B cell (primary cell): ENCODE data around the gene C1QTNF6. TPM values are rescaled to one million over a fixed set of nuclear protein-coding genes. Genes with fewer than 3 reads are reported as not detected.

ENCODE experiments used
- ATAC-seq: fragments of 200-7000 bp; cut with Tn5 transposase; one replicate; pipeline ENCODE4 v1.10.0; 2021; ENCODE audit warnings: low read depth, mild to moderate bottlenecking, moderate number of reproducible peaks, moderate library complexity
- CTCF ChIA-PET: fragments of 350-600 bp; sonication (Branson Sonifier 250); formaldehyde crosslinking; loops from one replicate; lab custom pipeline; 2021; ENCODE audit warnings: antibody characterized with exemption, inconsistent platforms; lab: Charles Lee
- POLR2A ChIA-PET: fragments of 350-600 bp; sonication (Branson Sonifier 250); formaldehyde crosslinking; loops from one replicate; lab custom pipeline; 2021; ENCODE audit warnings: antibody characterized with exemption; lab: Charles Lee
- DNase-seq: peaks from one replicate; pipeline ENCODE4 v3.0.0; 2013
- H2AFZ ChIP-seq: 2 replicates; pipeline ENCODE4 v1.6.1; 2012; ENCODE audit warnings: mild to moderate bottlenecking, low read depth, low read length; ENCODE audit not compliant: insufficient read depth, poor library complexity, severe bottlenecking
- H3K27ac ChIP-seq, 2 donors: 1 replicate in 1 of 2; 2 replicates in 1 of 2; pipeline ENCODE4 v1.5.1; 2012 to 2013; ENCODE audit warnings: low read length in 2 of 2, mild to moderate bottlenecking in 2 of 2, moderate library complexity in 1 of 2
- H3K27me3 ChIP-seq, 4 experiments: fragments of 200-600 bp in 1 of 4; sonication (generic) in 1 of 4; replicated peaks in 1 of 4; 1 replicate in 2 of 4; 2 replicates in 2 of 4; pipeline versions ENCODE4 v1.6.1 to v1.7.0; 2013 to 2016; ENCODE audit warnings: low read length in 3 of 4, mild to moderate bottlenecking in 2 of 4, mixed read lengths in 1 of 4, moderate library complexity in 1 of 4; ENCODE audit not compliant: insufficient read depth in 4 of 4, control insufficient read depth in 3 of 4; ENCODE audit errors: control extremely low read depth in 1 of 4
- H3K36me3 ChIP-seq, 2 experiments: replicated peaks in 1 of 2; 1 replicate in 1 of 2; 2 replicates in 1 of 2; pipeline versions ENCODE4 v1.6.1 to v1.7.1; 2013; ENCODE audit warnings: low read length in 1 of 2; ENCODE audit not compliant: insufficient read depth in 2 of 2, control insufficient read depth in 1 of 2; ENCODE audit errors: control extremely low read depth in 1 of 2, extremely low read depth in 1 of 2
- H3K4me1 ChIP-seq, 2 donors: fragments of 200-600 bp in 1 of 2; sonication (generic) in 1 of 2; 1 replicate in 1 of 2; 2 replicates in 1 of 2; pipeline versions ENCODE4 v1.5.1 to v1.6.1; 2013 to 2017; ENCODE audit warnings: low read length in 2 of 2; ENCODE audit not compliant: control insufficient read depth in 2 of 2, insufficient read depth in 2 of 2
- H3K4me2 ChIP-seq: replicated peaks from 2 replicates; pipeline ENCODE3; 2012; ENCODE audit warnings: mild to moderate bottlenecking, low read depth, low read length; ENCODE audit not compliant: poor library complexity, severe bottlenecking
- H3K4me3 ChIP-seq, 5 experiments: fragments of 200-600 bp in 1 of 5; sonication (generic) in 1 of 5; 1 replicate in 3 of 5; 2 replicates in 2 of 5; pipeline versions ENCODE4 v1.5.1 to v1.7.0; 2011 to 2016; ENCODE audit warnings: low read length in 4 of 5, mild to moderate bottlenecking in 4 of 5, low read depth in 2 of 5, control low read depth in 1 of 5, moderate library complexity in 1 of 5; ENCODE audit not compliant: insufficient read depth in 1 of 5; ENCODE audit errors: control extremely low read depth in 1 of 5, extremely low read depth in 1 of 5
- H3K79me2 ChIP-seq: fragments of 200-600 bp; sonication (generic); one replicate; pipeline ENCODE4 v1.6.0; 2016; ENCODE audit warnings: low read length; ENCODE audit not compliant: control insufficient read depth, insufficient read depth
- H3K9ac ChIP-seq: fragments of 200-600 bp; sonication (generic); 2 replicates; pipeline ENCODE4 v1.6.1; 2017; ENCODE audit warnings: mild to moderate bottlenecking, low read length, moderate library complexity
- H3K9me3 ChIP-seq, 3 donors: one replicate each; pipeline versions ENCODE4 v1.6.1 to v1.7.1; 2013; ENCODE audit warnings: low read length in 2 of 3; ENCODE audit not compliant: control insufficient read depth in 2 of 3, insufficient read depth in 1 of 3; ENCODE audit errors: control extremely low read depth in 1 of 3
- H4K20me1 ChIP-seq: 2 replicates; pipeline ENCODE4 v1.6.0; 2012; ENCODE audit warnings: mild to moderate bottlenecking, low read length; ENCODE audit not compliant: insufficient read depth, control insufficient read depth, poor library complexity, severe bottlenecking
- H3K27ac Mint-ChIP-seq: one replicate; pipeline ENCODE4 v1.8.0; 2021; ENCODE audit warnings: mixed read lengths
- H3K27me3 Mint-ChIP-seq: one replicate; pipeline ENCODE4 v1.8.0; 2021; ENCODE audit warnings: mixed read lengths
- H3K4me1 Mint-ChIP-seq: one replicate; pipeline ENCODE4 v1.8.0; 2021; ENCODE audit warnings: mixed read lengths
- H3K4me3 Mint-ChIP-seq: one replicate; pipeline ENCODE4 v1.8.0; 2021; ENCODE audit warnings: mixed read lengths
- H3K9me3 Mint-ChIP-seq: one replicate; pipeline ENCODE4 v1.8.0; 2022; ENCODE audit warnings: mixed read lengths; ENCODE audit not compliant: insufficient read depth
- EZH2 ChIP-seq: IDR thresholded peaks from 2 replicates; pipeline ENCODE4 v1.6.1; 2012; ENCODE audit warnings: borderline replicate concordance, low read depth, mild to moderate bottlenecking, moderate library complexity, low read length; ENCODE audit not compliant: insufficient read depth, poor library complexity, severe bottlenecking
- WGBS: methylation state at CpG from one replicate; pipeline ENCODE4 v1.1.5; 2013; ENCODE audit warnings: missing lambda C conversion rate; ENCODE audit not compliant: insufficient coverage; 5-methylcytosine and 5-hydroxymethylcytosine counted together
- intact Hi-C: fragments of 100-400 bp; cut with micrococcal nuclease; formaldehyde crosslinking; loops from one replicate; pipeline ENCODE4 v1.10.0; 2022
- polyA plus RNA-seq: library from polyadenylated mRNA; depleted of rRNA; stranded (reverse); fragments of >200 nt; gene quantifications from 2 replicates; pipeline ENCODE4 v1.2.3, GENCODE V29; 2012
- total RNA-seq, 2 donors: library from RNA; stranded (reverse); fragments of 120-200 nt in 1 of 2; gene quantifications; 1 replicate in 1 of 2; 2 replicates in 1 of 2; pipeline versions ENCODE4 v1.2.3 to v1.2.4, GENCODE V29; 2013 to 2022
- TF ChIP-seq, protein P1 (sequence below): fragments of 200-600 bp; IDR thresholded peaks from one replicate; pipeline ENCODE4 v1.8.0; 2022; ENCODE audit warnings: antibody characterized with exemption, mild to moderate bottlenecking

The C1QTNF6 gene
- total and polyA plus RNA-seq, 2 donors (not counting 1 experiment from before 2014, with no cell fraction given), result 18.5 to 33.9 TPM

DNA sequence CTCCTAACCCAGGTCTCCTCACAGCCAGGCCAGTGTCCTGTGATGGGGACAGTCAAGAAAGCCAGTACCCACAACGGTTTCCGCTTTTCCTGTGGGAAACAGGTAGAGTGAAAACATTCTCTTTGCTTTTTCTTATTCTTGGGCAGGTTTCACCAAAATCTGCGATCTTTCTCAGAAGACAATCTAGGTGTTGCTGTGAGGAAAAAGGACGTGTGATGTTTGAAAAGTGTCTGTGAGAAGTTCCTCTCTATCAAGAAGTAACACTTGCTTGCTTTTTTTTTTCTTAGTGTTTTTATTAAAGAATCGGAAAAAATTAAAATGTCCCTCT is 29.1 kb downstream of the C1QTNF6 start:
- no peak for ATAC-seq
- Mint-ChIP-seq H3K9me3 (no peaks in the 10 kb centered on the region), H3K27ac (no peak overlapping the region), H3K4me3 (no peak overlapping the region), H3K27me3 (peaks cover 8% of the 10 kb centered on the region), H3K4me1 (peaks cover 19% of the 10 kb centered on the region)
- Histone ChIP-seq H3K36me3 (no peaks in the 10 kb centered on the region), H3K4me3 (no peak overlapping the region), H3K27me3 (no peaks in the 10 kb centered on the region), H3K27ac (no peak overlapping the region), H3K9me3 (peaks cover 0 to 15% (median 6%) of the 10 kb centered on the region in 3 donors), H3K9ac (no peak overlapping the region), H3K4me2 (no peak overlapping the region), H3K4me1 (peaks cover 12 to 25% of the 10 kb centered on the region in 2 donors), H3K79me2 (no peaks in the 10 kb centered on the region), H2AFZ (no peak overlapping the region), H4K20me1 (no peaks in the 10 kb centered on the region)
- ChIA-PET POLR2A (no interaction called here), CTCF (no interaction called here)
- intact Hi-C loops, result no loop called here
- 80% methylated on average over 1 of the region's 5 CpGs for WGBS
- TF ChIP-seq EZH2, result no peak
- TF ChIP-seq, protein P1, sequence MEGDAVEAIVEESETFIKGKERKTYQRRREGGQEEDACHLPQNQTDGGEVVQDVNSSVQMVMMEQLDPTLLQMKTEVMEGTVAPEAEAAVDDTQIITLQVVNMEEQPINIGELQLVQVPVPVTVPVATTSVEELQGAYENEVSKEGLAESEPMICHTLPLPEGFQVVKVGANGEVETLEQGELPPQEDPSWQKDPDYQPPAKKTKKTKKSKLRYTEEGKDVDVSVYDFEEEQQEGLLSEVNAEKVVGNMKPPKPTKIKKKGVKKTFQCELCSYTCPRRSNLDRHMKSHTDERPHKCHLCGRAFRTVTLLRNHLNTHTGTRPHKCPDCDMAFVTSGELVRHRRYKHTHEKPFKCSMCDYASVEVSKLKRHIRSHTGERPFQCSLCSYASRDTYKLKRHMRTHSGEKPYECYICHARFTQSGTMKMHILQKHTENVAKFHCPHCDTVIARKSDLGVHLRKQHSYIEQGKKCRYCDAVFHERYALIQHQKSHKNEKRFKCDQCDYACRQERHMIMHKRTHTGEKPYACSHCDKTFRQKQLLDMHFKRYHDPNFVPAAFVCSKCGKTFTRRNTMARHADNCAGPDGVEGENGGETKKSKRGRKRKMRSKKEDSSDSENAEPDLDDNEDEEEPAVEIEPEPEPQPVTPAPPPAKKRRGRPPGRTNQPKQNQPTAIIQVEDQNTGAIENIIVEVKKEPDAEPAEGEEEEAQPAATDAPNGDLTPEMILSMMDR, result no peak
- no peak for DNase-seq

DNA sequence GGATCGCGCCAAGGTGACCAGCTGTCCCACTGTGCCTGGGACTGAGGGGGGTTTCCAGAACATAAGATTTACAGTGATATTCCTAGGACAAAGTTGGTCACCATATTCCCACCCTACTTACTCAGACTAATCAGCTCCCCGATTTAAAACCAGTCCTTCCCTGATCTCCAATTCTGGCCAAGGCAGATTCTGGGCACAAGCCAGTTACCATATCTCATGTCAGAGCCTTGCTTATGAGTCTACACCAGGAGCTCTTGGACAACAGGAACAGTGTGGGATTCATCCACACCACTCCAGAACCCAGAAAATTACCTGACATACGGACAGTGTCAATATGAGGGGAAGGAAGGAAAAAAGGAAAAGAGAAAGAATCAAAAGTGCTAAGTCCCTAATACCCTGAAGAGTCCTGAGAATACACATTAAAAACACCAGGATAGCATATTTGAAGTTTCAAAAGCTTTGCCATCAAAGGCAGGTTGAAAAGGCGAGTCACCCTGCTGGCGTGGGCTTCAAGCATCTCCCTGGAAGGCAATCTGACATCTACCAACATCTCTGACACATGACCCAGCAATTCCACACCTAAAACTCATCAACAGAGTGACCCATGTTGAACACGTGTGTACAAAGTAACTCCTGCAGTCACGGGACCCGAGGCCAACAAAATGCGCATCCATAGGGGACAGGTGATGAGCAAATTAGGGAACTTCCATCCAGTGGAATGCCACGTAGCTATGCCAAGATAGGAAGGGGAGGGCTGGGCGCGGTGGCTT is 30.3 kb downstream of the C1QTNF6 start:
- Mint-ChIP-seq H3K27ac (no peak overlapping the region), H3K27me3 (peaks cover 8% of the 10 kb centered on the region), H3K4me1 (peaks cover 10% of the 10 kb centered on the region), H3K4me3 (no peak overlapping the region), H3K9me3 (no peaks in the 10 kb centered on the region)
- DNase-seq, result no peak
- peaks cover 0 to 15% (median 6%) of the 10 kb centered on the region in 3 donors for H3K9me3 ChIP-seq
- no peak overlapping the region for H3K4me3 ChIP-seq
- no peak overlapping the region for H3K4me2 ChIP-seq
- ChIA-PET CTCF (interaction anchor here (1.1 to 1.2 kb wide), 2 partner anchors 11 to 103 kb away, joined by 3 to 5 read pairs; no protein-coding TSS in a partner anchor), POLR2A (no interaction called here)
- TF ChIP-seq EZH2, result no peak
- TF ChIP-seq, protein P1, result no peak
- H3K27ac ChIP-seq, result no peak overlapping the region
- no peak overlapping the region for H2AFZ ChIP-seq
- WGBS, result 93% methylated on average over 9 of the region's 13 CpGs
- no peak for ATAC-seq
- no peak overlapping the region for H3K9ac ChIP-seq
- H3K79me2 ChIP-seq, result no peaks in the 10 kb centered on the region
- H3K27me3 ChIP-seq, result no peaks in the 10 kb centered on the region
- H3K4me1 ChIP-seq, result peaks cover 2 to 13% of the 10 kb centered on the region in 2 donors
- intact Hi-C loops, result no loop called here
- H3K36me3 ChIP-seq, result no peaks in the 10 kb centered on the region
- H4K20me1 ChIP-seq, result no peaks in the 10 kb centered on the region
